Transverse colon (tissue), 4 donors: ENCODE results near the gene DTYMK. TPM values are rescaled to one million over a fixed set of nuclear protein-coding genes. Genes with fewer than 3 reads are reported as not detected.

Experiments used
- DNase-seq: peaks from one replicate; pipeline ENCODE4 v3.0.0-alpha.2; 2019
- H3K27ac ChIP-seq, 4 donors: fragments of 200-600 bp; sonication (generic); 2 replicates each; pipeline ENCODE4 v1.5.1; 2016 to 2018; ENCODE audit warnings: inconsistent platforms in 4 of 4
- H3K27me3 ChIP-seq: fragments of 200-600 bp; sonication (generic); 2 replicates; pipeline ENCODE4 v1.5.1; 2017; ENCODE audit warnings: inconsistent platforms
- H3K36me3 ChIP-seq, 4 donors: fragments of 200-600 bp; sonication (generic); 2 replicates each; pipeline ENCODE4 v1.5.1; 2017 to 2019; ENCODE audit warnings: inconsistent platforms in 4 of 4
- H3K4me1 ChIP-seq, 4 donors: fragments of 200-600 bp; sonication (generic); 2 replicates each; pipeline ENCODE4 v1.5.1; 2017 to 2020; ENCODE audit warnings: inconsistent platforms in 4 of 4
- H3K4me3 ChIP-seq, 4 donors: fragments of 200-600 bp; sonication (generic); 1 replicate in 1 of 4; 2 replicates in 3 of 4; pipeline versions ENCODE4 v1.5.1 to v1.6.1; 2017 to 2019; ENCODE audit warnings: inconsistent platforms in 4 of 4
- H3K9me3 ChIP-seq, 2 donors: fragments of 200-600 bp; sonication (generic); 2 replicates each; pipeline ENCODE4 v1.5.1; 2017 to 2019; ENCODE audit warnings: inconsistent platforms in 2 of 2
- CTCF ChIP-seq, 5 experiments: fragments of 200-600 bp in 3 of 5; fragments of 450-650 bp in 2 of 5; sonication (generic) in 3 of 5; IDR thresholded peaks; 1 replicate in 2 of 5; 2 replicates in 3 of 5; pipeline ENCODE4 v1.5.1; 2016 to 2017; ENCODE audit warnings: antibody characterized with exemption in 5 of 5, inconsistent platforms in 3 of 5, mild to moderate bottlenecking in 2 of 5, moderate library complexity in 1 of 5
- EP300 ChIP-seq: sonication (generic); formaldehyde crosslinking; IDR thresholded peaks from one replicate; pipeline ENCODE4 v1.6.1; 2017; ENCODE audit warnings: antibody characterized with exemption, low read depth
- POLR2A ChIP-seq: fragments of 450-650 bp; IDR thresholded peaks from one replicate; pipeline ENCODE4 v1.6.1; 2016; ENCODE audit warnings: antibody characterized with exemption, mild to moderate bottlenecking, moderate library complexity
- POLR2AphosphoS5 ChIP-seq, 3 donors: sonication (generic); formaldehyde crosslinking; IDR thresholded peaks; one replicate each; pipeline ENCODE4 v1.6.1; 2016; ENCODE audit warnings: antibody characterized with exemption in 3 of 3
- WGBS, 2 donors: methylation state at CpG; one replicate each; pipeline ENCODE4 v1.1.5; 2018; ENCODE audit warnings: low coverage in 1 of 2; 5-methylcytosine and 5-hydroxymethylcytosine counted together
- in situ Hi-C, 4 donors: fragments of 200-750 bp; cut with MboI; loops; one replicate each; pipeline versions ENCODE4 v1.15.0 to v1.15.1; 2017; ENCODE audit warnings: low sequenced_read_pairs in 3 of 4, low pct_ligation_motif_present in 1 of 4, low pct_unique_long_range_greater_than_20kb in 1 of 4
- intact Hi-C: fragments of 100-400 bp; cut with DNase I; formaldehyde crosslinking; loops from one replicate; pipeline ENCODE4 v1.15.1; 2023; ENCODE audit warnings: low total_unique reads
- total RNA-seq, 4 donors: library from RNA; depleted of rRNA; stranded (reverse); fragments of >200 nt; gene quantifications; one replicate each; pipeline ENCODE4 v1.1.0, GENCODE V29; 2016

The DTYMK gene
- total RNA-seq, 4 donors from 2014 or later, result 3.4 to 27.9 (median 11.4) TPM

- Histone ChIP-seq H3K9me3 (no peaks in the 10 kb centered on the region), H3K27me3 (no peaks in the 10 kb centered on the region), H3K27ac (no peak overlapping the region), H3K36me3 (peaks cover 0 to 34% (median 10%) of the 10 kb centered on the region in 4 donors), H3K4me3 (no peak overlapping the region), H3K4me1 (no peaks in the 10 kb centered on the region)
- DNase-seq, result no peak
- intact Hi-C loops, result no loop called here
- WGBS, 2 donors, result 93% methylated on average over 19 of the region's 19 CpGs; no CpG with 5 or more reads in 1 of the 2 donors
- in situ Hi-C loops, result no loop called here
- TF ChIP-seq CTCF (IDR thresholded peaks at IDR 0.05) (no peak), POLR2AphosphoS5 (IDR thresholded peaks at IDR 0.05) (no peak), EP300 (no peak), POLR2A (no peak)
These were observed 33.5 kb upstream of the DTYMK start for GRCh38 chr2:241720099-241720498.

GRCh38 chr2:241719093-241719492 is 32.5 kb upstream of the DTYMK start:
- peaks cover 0 to 43% (median 15%) of the 10 kb centered on the region in 4 donors for H3K36me3 ChIP-seq
- WGBS, 2 donors, result 95% methylated on average over 16 of the region's 16 CpGs; no CpG with 5 or more reads in 1 of the 2 donors

GRCh38 chr2:241708879-241709278 is 22.3 kb upstream of the DTYMK start:
- H3K27me3 ChIP-seq, result no peaks in the 10 kb centered on the region
- no peak overlapping the region for H3K4me3 ChIP-seq
- no peaks in the 10 kb centered on the region for H3K9me3 ChIP-seq
- H3K27ac ChIP-seq, result no peak overlapping the region
- no peaks in the 10 kb centered on the region for H3K4me1 ChIP-seq
- peaks cover 0 to 75% (median 37%) of the 10 kb centered on the region in 4 donors for H3K36me3 ChIP-seq
- 67 to 86% methylated on average over 1 to 10 of the region's 10 CpGs for WGBS, 2 donors
- no peak for DNase-seq
- in situ Hi-C loops (no loop called here), intact Hi-C loops (no loop called here)
- TF ChIP-seq EP300 (no peak), POLR2A (no peak), CTCF (IDR thresholded peaks at IDR 0.05) (no peak), POLR2AphosphoS5 (IDR thresholded peaks at IDR 0.05) (no peak)

More at GRCh38 chr2:241719093-241719492, 32.5 kb upstream of the DTYMK start:
- H3K4me1 ChIP-seq, result no peaks in the 10 kb centered on the region
- TF ChIP-seq EP300, result no peak
- TF ChIP-seq CTCF (IDR thresholded peaks at IDR 0.05), result no peak
- H3K9me3 ChIP-seq, result no peaks in the 10 kb centered on the region
- no peak overlapping the region for H3K4me3 ChIP-seq
- no peak overlapping the region for H3K27ac ChIP-seq
- DNase-seq, result no peak
- in situ Hi-C loops (no loop called here), intact Hi-C loops (no loop called here)
- no peaks in the 10 kb centered on the region for H3K27me3 ChIP-seq

- H3K27me3 ChIP-seq, result no peaks in the 10 kb centered on the region
- in situ Hi-C loops (no loop called here), intact Hi-C loops (no loop called here)
- H3K36me3 ChIP-seq, result peaks cover 0 to 58% (median 28%) of the 10 kb centered on the region in 4 donors
- no peak for TF ChIP-seq EP300
- no peak for TF ChIP-seq CTCF (IDR thresholded peaks at IDR 0.05)
- TF ChIP-seq POLR2AphosphoS5 (IDR thresholded peaks at IDR 0.05), result no peak
- no peak for TF ChIP-seq POLR2A
- H3K4me3 ChIP-seq, result no peak overlapping the region
- WGBS, 2 donors, result 95 to 96% methylated on average over 4 to 6 of the region's 6 CpGs
- no peaks in the 10 kb centered on the region for H3K9me3 ChIP-seq
- H3K4me1 ChIP-seq, result peaks cover 6 to 10% (median 9%) of the 10 kb centered on the region in 4 donors
- H3K27ac ChIP-seq, result no peak overlapping the region
- DNase-seq, result no peak
These were observed 19.9 kb upstream of the DTYMK start for GRCh38 chr2:241706537-241706936.
